A673 (cell line): ENCODE data around the gene NPM3.

Experiments
- EZH2 ChIP-seq: fragments of 200-600 bp; sonication (generic); IDR thresholded peaks from 2 replicates; pipeline ENCODE4 v1.6.1; 2017; ENCODE audit warnings: borderline replicate concordance, low read depth, mild to moderate bottlenecking, mixed read lengths, antibody characterized with exemption, low read length; ENCODE audit not compliant: poor library complexity, severe bottlenecking
- TF ChIP-seq, protein P1 (sequence below): fragments of 300-800, 200-600 bp; sonication (generic); conservative IDR thresholded peaks from 2 replicates; pipeline ENCODE4 v1.5.1; 2017; ENCODE audit warnings: low read depth, mild to moderate bottlenecking, antibody characterized with exemption, low read length, moderate library complexity, mixed read lengths

DNA sequence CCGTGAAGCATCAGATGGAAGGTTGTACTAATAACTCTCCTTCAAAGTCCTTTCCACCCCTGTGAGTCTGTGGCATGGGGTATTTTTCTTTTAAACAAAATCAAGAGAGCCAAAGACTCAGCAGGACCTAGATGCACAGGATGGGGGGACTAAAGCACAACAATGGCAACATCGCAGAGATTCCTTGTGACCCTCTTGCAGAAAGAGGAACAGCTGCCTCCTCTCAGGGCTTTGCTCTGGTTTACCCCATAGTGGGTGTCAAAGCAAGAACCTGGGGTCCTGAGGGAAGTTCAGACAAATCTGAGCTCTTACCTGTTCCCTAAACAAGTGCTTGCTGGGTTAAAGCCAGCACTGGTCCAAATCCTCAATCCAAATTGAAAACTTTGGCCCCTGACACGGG is 46.6 kb downstream of the NPM3 start:
- TF ChIP-seq, protein P1, sequence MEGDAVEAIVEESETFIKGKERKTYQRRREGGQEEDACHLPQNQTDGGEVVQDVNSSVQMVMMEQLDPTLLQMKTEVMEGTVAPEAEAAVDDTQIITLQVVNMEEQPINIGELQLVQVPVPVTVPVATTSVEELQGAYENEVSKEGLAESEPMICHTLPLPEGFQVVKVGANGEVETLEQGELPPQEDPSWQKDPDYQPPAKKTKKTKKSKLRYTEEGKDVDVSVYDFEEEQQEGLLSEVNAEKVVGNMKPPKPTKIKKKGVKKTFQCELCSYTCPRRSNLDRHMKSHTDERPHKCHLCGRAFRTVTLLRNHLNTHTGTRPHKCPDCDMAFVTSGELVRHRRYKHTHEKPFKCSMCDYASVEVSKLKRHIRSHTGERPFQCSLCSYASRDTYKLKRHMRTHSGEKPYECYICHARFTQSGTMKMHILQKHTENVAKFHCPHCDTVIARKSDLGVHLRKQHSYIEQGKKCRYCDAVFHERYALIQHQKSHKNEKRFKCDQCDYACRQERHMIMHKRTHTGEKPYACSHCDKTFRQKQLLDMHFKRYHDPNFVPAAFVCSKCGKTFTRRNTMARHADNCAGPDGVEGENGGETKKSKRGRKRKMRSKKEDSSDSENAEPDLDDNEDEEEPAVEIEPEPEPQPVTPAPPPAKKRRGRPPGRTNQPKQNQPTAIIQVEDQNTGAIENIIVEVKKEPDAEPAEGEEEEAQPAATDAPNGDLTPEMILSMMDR = no peak
- no peak for TF ChIP-seq EZH2
